ENCODE data around the gene NUBPL. TPM values are rescaled to one million over a fixed set of nuclear protein-coding genes. Genes with fewer than 3 reads are reported as not detected.

The NUBPL gene
- total and polyA plus RNA-seq, 7 experiments from 2014 or later = 5.8 to 11.7 (median 8.3) TPM

GRCh38 chr14:31556191-31556590 lies 5.0 kb upstream of the NUBPL start:
- Histone ChIP-seq H3K36me3 (ENCODE audit: control insufficient read depth in 2 of 3, insufficient read depth in 3 of 3, low read length in 3 of 3) (no peaks in the 10 kb centered on the region), H3K27me3 (ENCODE audit: control insufficient read depth in 2 of 2, insufficient read depth in 2 of 2, low read length in 2 of 2) (no peaks in the 10 kb centered on the region), H3K27ac (ENCODE audit: low read depth, low read length) (no peak overlapping the region), H3K4me3 (ENCODE audit: low read length) (no peak overlapping the region), H3K4me1 (ENCODE audit: control insufficient read depth in 2 of 2, insufficient read depth in 2 of 2, low read length in 2 of 2) (no peaks in the 10 kb centered on the region), H3K9me3 (ENCODE audit: control insufficient read depth in 2 of 3, low read length in 3 of 3) (no peaks in the 10 kb centered on the region)
- H3K27me3 Mint-ChIP-seq = peaks cover 21 to 29% (median 24%) of the 10 kb centered on the region in 5 donors
- CTCF ChIA-PET = interaction anchor here (0.6 kb wide), 1 partner anchor 956 kb away, joined by 3 read pairs; no protein-coding TSS in a partner anchor
- ATAC-seq (no peak), DNase-seq (no peak)
- peaks cover 8 to 12% (median 11%) of the 10 kb centered on the region in 7 donors for H3K4me1 Mint-ChIP-seq
- intact Hi-C loops (cut with micrococcal nuclease) = no loop called here
- H3K4me3 Mint-ChIP-seq = no peak overlapping the region
- peaks cover 0 to 2% (median 0%) of the 10 kb centered on the region in 5 donors for H3K36me3 Mint-ChIP-seq
- POLR2A ChIA-PET = no interaction called here
- peaks cover 0 to 2% (median 0%) of the 10 kb centered on the region in 11 donors for H3K9me3 Mint-ChIP-seq
- no peak overlapping the region for H3K27ac Mint-ChIP-seq

- Histone ChIP-seq H3K36me3 (ENCODE audit: control insufficient read depth in 2 of 3, insufficient read depth in 3 of 3, low read length in 3 of 3) (no peaks in the 10 kb centered on the region), H3K27ac (ENCODE audit: low read depth, low read length) (peak overlapping the region; percentile 81), H3K4me3 (ENCODE audit: low read length) (no peak overlapping the region), H3K4me1 (ENCODE audit: control insufficient read depth in 2 of 2, insufficient read depth in 2 of 2, low read length in 2 of 2) (peaks cover 0 to 5% of the 10 kb centered on the region in 2 donors), H3K9me3 (ENCODE audit: control insufficient read depth in 2 of 3, low read length in 3 of 3) (no peaks in the 10 kb centered on the region), H3K27me3 (ENCODE audit: control insufficient read depth in 2 of 2, insufficient read depth in 2 of 2, low read length in 2 of 2) (no peaks in the 10 kb centered on the region)
- Mint-ChIP-seq H3K36me3 (peaks cover 0 to 2% (median 0%) of the 10 kb centered on the region in 5 donors), H3K4me1 (peaks cover 24 to 40% (median 34%) of the 10 kb centered on the region in 7 donors), H3K27ac (peak overlapping the region in 8 of 9 donors; percentile 25 to 100 (median 99)), H3K27me3 (peaks cover 5 to 18% (median 8%) of the 10 kb centered on the region in 5 donors), H3K9me3 (peaks cover 0 to 5% (median 0%) of the 10 kb centered on the region in 11 donors), H3K4me3 (peak overlapping the region in 5 of 10 donors; percentile 88 to 97 (median 94))
- ChIA-PET POLR2A (interaction anchor here (1.2 to 1.5 kb wide), 2 partner anchors 517 to 644 kb away, joined by 4 read pairs; no protein-coding TSS in a partner anchor), CTCF (interaction anchor here (1.0 kb wide), 1 partner anchor 103 kb away, joined by 3 read pairs; the partner anchor contains the start of gene DTD2)
- intact Hi-C loops (cut with micrococcal nuclease) = loop anchor here (2.0 to 10.0 kb wide), 5 partner anchors 385 to 935 kb away; partner anchors contain the start of genes ARHGAP5 (in 1 of the 2) and SCFD1 (in 1 of the 2)
- DNase-seq (no peak), ATAC-seq (no peak)
Measured at GRCh38 chr14:31559939-31560338, 1.3 kb upstream of the NUBPL start.

GRCh38 chr14:31560759-31561154 lies 447 bp upstream of the NUBPL start:
- DNase-seq (peak in 1 of 9 donors; percentile 4), ATAC-seq (no peak)
- peaks cover 24 to 44% (median 38%) of the 10 kb centered on the region in 7 donors for H3K4me1 Mint-ChIP-seq
- H3K27me3 Mint-ChIP-seq = peaks cover 0 to 14% (median 7%) of the 10 kb centered on the region in 5 donors
- H3K9me3 ChIP-seq (ENCODE audit: control insufficient read depth in 2 of 3, low read length in 3 of 3) = no peaks in the 10 kb centered on the region
- ChIA-PET CTCF (interaction anchor here (1.0 kb wide), 1 partner anchor 103 kb away, joined by 3 read pairs; the partner anchor contains the start of gene DTD2), POLR2A (interaction anchor here (0.8 to 1.5 kb wide), 3 partner anchors 36 to 643 kb away, joined by 3 to 4 read pairs (median 4); no protein-coding TSS in a partner anchor)
- H3K27ac Mint-ChIP-seq = peak overlapping the region; percentile 95 to 100 (median 99)
- peak overlapping the region; percentile 88 to 98 (median 96) for H3K4me3 Mint-ChIP-seq
- peaks cover 0 to 5% of the 10 kb centered on the region in 2 donors for H3K4me1 ChIP-seq (ENCODE audit: control insufficient read depth in 2 of 2, insufficient read depth in 2 of 2, low read length in 2 of 2)
- H3K36me3 Mint-ChIP-seq = peaks cover 0 to 4% (median 2%) of the 10 kb centered on the region in 5 donors
- H3K27ac ChIP-seq (ENCODE audit: low read depth, low read length) = peak overlapping the region; percentile 81
- H3K9me3 Mint-ChIP-seq = peaks cover 0 to 5% (median 0%) of the 10 kb centered on the region in 11 donors
- peak overlapping the region; percentile 90 for H3K4me3 ChIP-seq (ENCODE audit: low read length)
- intact Hi-C loops (cut with micrococcal nuclease) = loop anchor here (1.0 to 10.0 kb wide), 14 partner anchors 103 to 1001 kb away; partner anchors contain the start of genes DTD2 (in 2 of the 2), HEATR5A (in 2 of the 2), SCFD1 (in 2 of the 2) and STRN3 (in 2 of the 2)
- no peaks in the 10 kb centered on the region for H3K27me3 ChIP-seq (ENCODE audit: control insufficient read depth in 2 of 2, insufficient read depth in 2 of 2, low read length in 2 of 2)
- no peaks in the 10 kb centered on the region for H3K36me3 ChIP-seq (ENCODE audit: control insufficient read depth in 2 of 3, insufficient read depth in 3 of 3, low read length in 3 of 3)

DNA sequence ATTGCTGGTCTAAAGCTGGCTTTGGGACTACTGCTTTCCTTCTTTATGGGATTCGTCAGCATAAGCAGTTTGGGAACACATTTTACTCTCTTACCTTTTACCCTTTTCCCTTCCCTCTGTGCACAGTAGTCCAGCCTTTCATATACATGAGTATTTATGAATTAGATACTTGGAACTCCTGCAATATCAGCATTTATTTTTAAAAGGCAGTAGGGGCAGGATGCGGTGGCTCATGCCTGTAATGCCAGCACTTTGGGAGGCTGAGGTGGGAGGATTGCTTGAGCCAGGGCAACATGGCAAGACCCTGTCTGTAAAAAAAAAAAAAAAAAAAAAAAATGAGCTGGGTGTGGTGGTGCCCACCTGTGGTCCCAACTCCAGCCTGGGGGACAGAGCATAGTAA lies 3.0 kb downstream of the NUBPL start:
- CTCF ChIA-PET = no interaction called here
- Mint-ChIP-seq H3K36me3 (peaks cover 0 to 21% (median 4%) of the 10 kb centered on the region in 5 donors), H3K27me3 (peaks cover 0 to 3% (median 0%) of the 10 kb centered on the region in 5 donors), H3K4me3 (no peak overlapping the region), H3K4me1 (peaks cover 33 to 61% (median 54%) of the 10 kb centered on the region in 7 donors), H3K27ac (peak overlapping the region in 2 of 9 donors; percentile 10 to 56), H3K9me3 (peaks cover 0 to 5% (median 0%) of the 10 kb centered on the region in 11 donors)
- POLR2A ChIA-PET = no interaction called here
- no peak overlapping the region for H3K4me3 ChIP-seq (ENCODE audit: low read length)
- H3K36me3 ChIP-seq (ENCODE audit: control insufficient read depth in 2 of 3, insufficient read depth in 3 of 3, low read length in 3 of 3) = peaks cover 0 to 4% (median 0%) of the 10 kb centered on the region in 3 experiments
- peaks cover 0 to 10% of the 10 kb centered on the region in 2 donors for H3K4me1 ChIP-seq (ENCODE audit: control insufficient read depth in 2 of 2, insufficient read depth in 2 of 2, low read length in 2 of 2)
- intact Hi-C loops (cut with micrococcal nuclease) = loop anchor here in 1 of 2 donors (5.0 to 10.0 kb wide), 3 partner anchors 437 to 939 kb away; partner anchors contain the start of genes ARHGAP5 and SCFD1
- H3K9me3 ChIP-seq (ENCODE audit: control insufficient read depth in 2 of 3, low read length in 3 of 3) = no peaks in the 10 kb centered on the region
- no peaks in the 10 kb centered on the region for H3K27me3 ChIP-seq (ENCODE audit: control insufficient read depth in 2 of 2, insufficient read depth in 2 of 2, low read length in 2 of 2)
- ATAC-seq (no peak), DNase-seq (no peak)
- no peak overlapping the region for H3K27ac ChIP-seq (ENCODE audit: low read depth, low read length)

- no peak for DNase-seq
- ChIA-PET POLR2A (no interaction called here), CTCF (no interaction called here)
- H3K36me3 Mint-ChIP-seq = peaks cover 2 to 39% (median 12%) of the 10 kb centered on the region in 5 donors
- Histone ChIP-seq H3K4me3 (ENCODE audit: low read length) (no peak overlapping the region), H3K27ac (ENCODE audit: low read depth, low read length) (no peak overlapping the region), H3K27me3 (ENCODE audit: control insufficient read depth in 2 of 2, insufficient read depth in 2 of 2, low read length in 2 of 2) (no peaks in the 10 kb centered on the region), H3K4me1 (ENCODE audit: control insufficient read depth in 2 of 2, insufficient read depth in 2 of 2, low read length in 2 of 2) (peaks cover 0 to 10% of the 10 kb centered on the region in 2 donors), H3K36me3 (ENCODE audit: control insufficient read depth in 2 of 3, insufficient read depth in 3 of 3, low read length in 3 of 3) (peaks cover 0 to 9% (median 0%) of the 10 kb centered on the region in 3 experiments), H3K9me3 (ENCODE audit: control insufficient read depth in 2 of 3, low read length in 3 of 3) (no peaks in the 10 kb centered on the region)
- H3K27ac Mint-ChIP-seq = peak overlapping the region in 1 of 9 donors; percentile 32
- H3K4me1 Mint-ChIP-seq = peaks cover 25 to 54% (median 47%) of the 10 kb centered on the region in 7 donors
- intact Hi-C loops (cut with micrococcal nuclease) = loop anchor here in 1 of 2 donors (10.0 kb wide), 1 partner anchor 942 kb away; the partner anchor contains the start of gene SCFD1
- no peaks in the 10 kb centered on the region for H3K27me3 Mint-ChIP-seq
- H3K4me3 Mint-ChIP-seq = no peak overlapping the region
- H3K9me3 Mint-ChIP-seq = peaks cover 0 to 1% (median 0%) of the 10 kb centered on the region in 11 donors
- ATAC-seq = no peak
Measured at GRCh38 chr14:31566456-31566855, 5.3 kb downstream of the NUBPL start.

DNA sequence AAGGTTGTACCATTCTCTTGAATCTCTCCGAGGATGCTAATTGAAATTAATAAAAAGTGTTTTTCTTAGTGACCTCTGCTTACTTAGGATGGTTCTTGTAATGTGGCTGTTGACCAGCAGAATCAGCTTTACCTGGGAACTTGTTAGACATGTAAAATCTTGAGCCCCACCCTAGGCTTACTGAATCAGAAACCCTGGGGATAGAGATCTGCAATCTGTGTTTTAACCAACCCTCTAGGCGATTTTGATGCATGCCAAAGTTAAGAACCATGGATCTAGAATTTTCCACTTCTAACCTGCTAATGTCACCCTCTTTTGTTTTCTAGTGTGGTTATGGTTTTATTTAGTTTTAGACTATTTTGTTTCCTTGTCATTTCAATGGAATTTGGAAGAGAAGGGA lies 6.5 kb downstream of the NUBPL start:
- DNase-seq (no peak), ATAC-seq (no peak)
- Histone ChIP-seq H3K4me1 (ENCODE audit: control insufficient read depth in 2 of 2, insufficient read depth in 2 of 2, low read length in 2 of 2) (peaks cover 0 to 6% of the 10 kb centered on the region in 2 donors), H3K36me3 (ENCODE audit: control insufficient read depth in 2 of 3, insufficient read depth in 3 of 3, low read length in 3 of 3) (peaks cover 0 to 9% (median 0%) of the 10 kb centered on the region in 3 experiments), H3K9me3 (ENCODE audit: control insufficient read depth in 2 of 3, low read length in 3 of 3) (no peaks in the 10 kb centered on the region), H3K27ac (ENCODE audit: low read depth, low read length) (no peak overlapping the region), H3K4me3 (ENCODE audit: low read length) (no peak overlapping the region), H3K27me3 (ENCODE audit: control insufficient read depth in 2 of 2, insufficient read depth in 2 of 2, low read length in 2 of 2) (no peaks in the 10 kb centered on the region)
- Mint-ChIP-seq H3K27me3 (no peaks in the 10 kb centered on the region), H3K36me3 (peaks cover 2 to 48% (median 15%) of the 10 kb centered on the region in 5 donors), H3K27ac (peak overlapping the region in 3 of 9 donors; percentile 10 to 41 (median 28)), H3K9me3 (no peaks in the 10 kb centered on the region), H3K4me1 (peaks cover 19 to 45% (median 38%) of the 10 kb centered on the region in 7 donors), H3K4me3 (peak overlapping the region in 2 of 10 donors; percentile 5 to 17)
- POLR2A ChIA-PET = no interaction called here
- CTCF ChIA-PET = no interaction called here
- intact Hi-C loops (cut with micrococcal nuclease) = loop anchor here in 1 of 2 donors (10.0 kb wide), 1 partner anchor 943 kb away; the partner anchor contains the start of gene SCFD1

Measured in naive thymus-derived CD4-positive, alpha-beta T cell (primary cell).